Liver (tissue), 3 donors: ENCODE data around the gene ZC3H13.

Experiments
- JUND ChIP-seq, 2 donors: IDR thresholded peaks; 2 replicates each; pipeline ENCODE4 v1.6.1; 2016; ENCODE audit warnings: antibody characterized with exemption in 2 of 2
- YY1 ChIP-seq: IDR thresholded peaks from 2 replicates; pipeline ENCODE4 v1.6.1; 2016; ENCODE audit warnings: antibody characterized with exemption, mild to moderate bottlenecking
- TF ChIP-seq, protein P1 (sequence below): fragments of 150-350 bp; IDR thresholded peaks from 2 replicates; pipeline ENCODE4 v1.5.1; 2017; ENCODE audit warnings: improper control_type of control experiment, low read depth, low read length; ENCODE audit not compliant: missing input control
- donor health status: healthy.
- donor health status: healthy.

DNA sequence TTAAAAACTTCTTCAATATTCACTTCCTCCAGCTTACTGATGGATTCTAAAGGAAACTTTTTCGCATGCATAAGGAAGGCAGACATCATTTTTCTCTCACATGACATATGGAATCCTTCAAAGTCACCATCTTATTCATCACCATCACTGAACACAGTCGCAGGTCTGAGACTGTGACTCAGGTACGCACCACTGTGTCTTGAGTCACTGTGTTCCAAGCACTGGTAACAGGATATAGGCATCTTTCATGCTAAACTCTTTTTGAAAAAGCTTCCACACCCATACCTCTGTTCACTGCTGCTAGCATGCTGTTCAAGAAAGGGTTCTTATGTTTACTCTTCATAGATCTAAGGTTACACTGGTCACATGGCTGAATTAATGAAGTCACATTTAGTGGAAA lies 133.9 kb downstream of the ZC3H13 start:
- no peak for TF ChIP-seq YY1
- TF ChIP-seq JUND (IDR thresholded peaks at IDR 0.05) = no peak
- TF ChIP-seq, protein P1, sequence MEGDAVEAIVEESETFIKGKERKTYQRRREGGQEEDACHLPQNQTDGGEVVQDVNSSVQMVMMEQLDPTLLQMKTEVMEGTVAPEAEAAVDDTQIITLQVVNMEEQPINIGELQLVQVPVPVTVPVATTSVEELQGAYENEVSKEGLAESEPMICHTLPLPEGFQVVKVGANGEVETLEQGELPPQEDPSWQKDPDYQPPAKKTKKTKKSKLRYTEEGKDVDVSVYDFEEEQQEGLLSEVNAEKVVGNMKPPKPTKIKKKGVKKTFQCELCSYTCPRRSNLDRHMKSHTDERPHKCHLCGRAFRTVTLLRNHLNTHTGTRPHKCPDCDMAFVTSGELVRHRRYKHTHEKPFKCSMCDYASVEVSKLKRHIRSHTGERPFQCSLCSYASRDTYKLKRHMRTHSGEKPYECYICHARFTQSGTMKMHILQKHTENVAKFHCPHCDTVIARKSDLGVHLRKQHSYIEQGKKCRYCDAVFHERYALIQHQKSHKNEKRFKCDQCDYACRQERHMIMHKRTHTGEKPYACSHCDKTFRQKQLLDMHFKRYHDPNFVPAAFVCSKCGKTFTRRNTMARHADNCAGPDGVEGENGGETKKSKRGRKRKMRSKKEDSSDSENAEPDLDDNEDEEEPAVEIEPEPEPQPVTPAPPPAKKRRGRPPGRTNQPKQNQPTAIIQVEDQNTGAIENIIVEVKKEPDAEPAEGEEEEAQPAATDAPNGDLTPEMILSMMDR = no peak
